Esophagus squamous epithelium (tissue), 4 donors: Measurements from ENCODE around the gene TPRG1.

Experiments used
- POLR2A ChIP-seq, 4 donors: fragments of 450-650 bp; IDR thresholded peaks; one replicate each; pipeline ENCODE4 v1.6.1; 2017; ENCODE audit warnings: antibody characterized with exemption in 4 of 4, mild to moderate bottlenecking in 4 of 4, moderate library complexity in 3 of 4
- TF ChIP-seq, protein P1 (sequence below), 6 experiments: fragments of 450-650 bp in 4 of 6; fragments of 200-600 bp in 2 of 6; sonication (generic) in 2 of 6; IDR thresholded peaks; one replicate each; pipeline ENCODE4 v1.5.1; 2016 to 2019; ENCODE audit warnings: antibody characterized with exemption in 6 of 6, mild to moderate bottlenecking in 4 of 6, moderate library complexity in 4 of 6

DNA sequence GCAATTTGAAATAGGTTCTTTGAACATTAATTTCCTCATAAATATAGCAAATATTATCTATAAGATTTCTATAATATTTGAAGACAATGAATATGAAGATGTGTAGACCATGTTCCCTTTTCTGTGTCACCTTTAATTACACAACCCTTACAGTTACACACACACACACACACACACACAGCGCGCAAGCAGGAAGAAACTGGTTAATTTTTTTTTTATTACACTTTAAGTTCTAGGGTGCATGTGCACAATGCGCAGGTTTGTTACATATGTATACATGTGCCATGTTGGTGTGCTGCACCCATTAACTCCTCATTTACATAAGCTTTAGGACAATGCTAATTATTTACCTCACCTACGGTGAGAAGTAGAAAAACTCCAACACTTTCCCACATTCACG is 122.9 kb downstream of the TPRG1 start:
- TF ChIP-seq, protein P1, sequence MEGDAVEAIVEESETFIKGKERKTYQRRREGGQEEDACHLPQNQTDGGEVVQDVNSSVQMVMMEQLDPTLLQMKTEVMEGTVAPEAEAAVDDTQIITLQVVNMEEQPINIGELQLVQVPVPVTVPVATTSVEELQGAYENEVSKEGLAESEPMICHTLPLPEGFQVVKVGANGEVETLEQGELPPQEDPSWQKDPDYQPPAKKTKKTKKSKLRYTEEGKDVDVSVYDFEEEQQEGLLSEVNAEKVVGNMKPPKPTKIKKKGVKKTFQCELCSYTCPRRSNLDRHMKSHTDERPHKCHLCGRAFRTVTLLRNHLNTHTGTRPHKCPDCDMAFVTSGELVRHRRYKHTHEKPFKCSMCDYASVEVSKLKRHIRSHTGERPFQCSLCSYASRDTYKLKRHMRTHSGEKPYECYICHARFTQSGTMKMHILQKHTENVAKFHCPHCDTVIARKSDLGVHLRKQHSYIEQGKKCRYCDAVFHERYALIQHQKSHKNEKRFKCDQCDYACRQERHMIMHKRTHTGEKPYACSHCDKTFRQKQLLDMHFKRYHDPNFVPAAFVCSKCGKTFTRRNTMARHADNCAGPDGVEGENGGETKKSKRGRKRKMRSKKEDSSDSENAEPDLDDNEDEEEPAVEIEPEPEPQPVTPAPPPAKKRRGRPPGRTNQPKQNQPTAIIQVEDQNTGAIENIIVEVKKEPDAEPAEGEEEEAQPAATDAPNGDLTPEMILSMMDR (IDR thresholded peaks at IDR 0.05): no peak
- TF ChIP-seq POLR2A (IDR thresholded peaks at IDR 0.05): no peak
